ENCODE data around the gene SNX21.
A peak's percentile ranks its signal among the peaks of the same experiment; 100 is the strongest.

Gene SNX21

DNA sequence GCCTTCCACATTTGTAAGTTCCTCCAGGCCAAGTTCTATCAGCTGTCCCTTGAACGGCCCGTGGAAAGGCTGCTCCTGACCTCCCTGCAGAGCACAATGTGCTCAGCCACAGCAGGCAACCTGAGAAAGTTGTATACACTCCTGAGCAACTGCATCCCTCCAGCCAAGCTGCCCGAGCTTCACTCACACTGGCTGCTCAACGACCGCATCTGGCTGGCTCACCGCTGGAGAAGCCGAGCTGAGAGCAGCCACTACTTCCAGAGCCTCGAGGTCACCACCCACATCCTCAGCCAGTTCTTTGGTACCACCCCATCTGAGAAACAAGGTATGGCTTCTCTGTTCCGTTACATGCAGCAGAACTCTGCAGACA is 49.5 kb downstream of the SNX21 start:
- DNase-seq = no peak

- no peak for DNase-seq
These were observed 53.2 kb downstream of the SNX21 start for GRCh38 chr20:45886590-45887345.

DNA sequence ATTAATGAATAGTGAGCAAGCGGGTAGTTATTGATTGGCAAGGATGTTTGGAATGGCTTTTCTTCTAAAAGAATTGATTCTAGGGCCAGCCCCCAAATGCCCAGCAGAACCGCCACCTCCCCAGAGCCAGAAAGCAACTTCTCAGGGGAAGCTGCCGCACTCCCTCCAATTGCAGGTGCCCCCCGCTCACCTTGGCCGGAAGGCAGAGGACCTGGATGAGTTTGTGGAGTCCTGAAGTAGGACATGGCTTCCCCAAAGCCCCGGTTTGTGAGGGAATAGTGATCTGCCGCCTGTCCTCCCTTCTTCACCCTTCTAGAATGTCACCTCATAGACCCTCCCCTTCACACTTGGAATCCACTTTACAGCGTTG is 53.7 kb downstream of the SNX21 start, which contains the start of gene SPATA25:
TSS of gene SPATA25 (minus strand) at position 277 of the 370 bp plus-strand sequence. CDS start at position 245, 32 bp downstream.
- DNase-seq = no peak

DNA sequence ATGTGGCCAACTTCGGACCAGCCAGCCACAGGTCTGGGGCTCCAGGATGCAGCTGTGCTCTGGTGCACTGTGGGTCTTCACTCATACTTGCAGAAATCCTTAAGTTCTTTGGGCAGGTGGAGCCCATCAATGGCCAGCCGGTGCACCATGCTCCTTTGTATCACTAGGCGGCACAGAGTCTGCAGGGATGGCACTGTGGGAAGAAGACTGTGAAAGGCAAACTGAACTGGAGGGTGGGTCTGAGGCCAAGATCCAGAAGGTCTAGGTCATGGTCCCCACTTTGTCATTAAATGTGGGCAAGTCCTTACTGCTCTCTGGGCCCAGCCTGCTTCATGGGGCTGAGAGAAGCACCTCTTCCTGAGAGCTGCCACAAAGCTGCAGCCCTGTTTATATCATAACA is 55.1 kb downstream of the SNX21 start:
- no peak for DNase-seq

DNA sequence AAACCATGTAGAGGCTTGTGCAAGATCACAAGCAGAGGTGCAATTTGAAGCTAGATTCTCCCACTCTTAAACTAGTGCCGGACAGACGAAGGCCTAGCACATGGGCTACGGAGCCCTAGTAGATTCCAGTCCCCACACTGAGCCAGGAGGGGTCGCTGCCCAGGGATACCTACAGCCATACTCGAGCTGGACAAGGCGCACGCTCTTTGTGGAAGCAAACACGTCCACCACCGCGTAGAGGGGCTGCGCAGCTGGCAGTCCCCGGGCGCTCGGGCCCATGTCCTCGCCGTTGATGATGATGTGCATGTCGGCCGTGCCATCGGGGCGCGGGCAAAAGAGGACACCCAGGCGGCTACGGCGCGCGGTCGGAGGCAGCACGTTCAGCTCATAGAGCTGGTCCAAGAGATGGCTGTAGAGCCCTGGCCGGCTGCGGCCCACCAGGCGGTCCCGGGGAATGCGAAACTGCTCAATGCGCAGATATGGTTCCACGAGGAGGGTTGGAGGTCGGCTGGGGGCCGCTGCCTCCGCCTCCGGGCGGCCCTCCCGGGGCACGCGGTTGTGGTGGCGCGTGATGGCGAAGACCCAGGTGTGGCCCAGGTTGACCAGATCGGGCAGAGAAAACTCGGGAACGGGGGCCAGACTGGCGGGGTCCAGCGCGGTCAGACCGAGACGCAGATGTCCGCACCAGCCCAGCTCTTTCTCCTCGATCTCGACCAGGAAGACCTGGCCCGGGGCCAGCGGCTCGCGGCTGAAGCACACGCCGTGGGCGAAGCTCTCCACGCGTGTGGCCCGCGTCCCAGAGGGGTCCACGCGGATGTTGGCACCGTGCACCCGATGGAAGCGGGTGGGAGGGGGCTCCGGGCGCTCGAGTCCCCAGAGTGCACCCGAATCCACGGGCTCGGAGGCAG is 56.7 kb downstream of the SNX21 start:
- peak; percentile 56 for DNase-seq

GRCh38 chr20:45890985-45891983 is 57.7 kb downstream of the SNX21 start, which contains the start of the genes CTSA and NEURL2:
Gene CTSA, plus strand, starts transcription at chr20:45891335. Its CDS starts 234 bp downstream, at chr20:45891569.
Gene NEURL2, minus strand, starts transcription at chr20:45891208. Its CDS starts 217 bp downstream, at chr20:45890991.
- peak; percentile 82 for DNase-seq

DNA sequence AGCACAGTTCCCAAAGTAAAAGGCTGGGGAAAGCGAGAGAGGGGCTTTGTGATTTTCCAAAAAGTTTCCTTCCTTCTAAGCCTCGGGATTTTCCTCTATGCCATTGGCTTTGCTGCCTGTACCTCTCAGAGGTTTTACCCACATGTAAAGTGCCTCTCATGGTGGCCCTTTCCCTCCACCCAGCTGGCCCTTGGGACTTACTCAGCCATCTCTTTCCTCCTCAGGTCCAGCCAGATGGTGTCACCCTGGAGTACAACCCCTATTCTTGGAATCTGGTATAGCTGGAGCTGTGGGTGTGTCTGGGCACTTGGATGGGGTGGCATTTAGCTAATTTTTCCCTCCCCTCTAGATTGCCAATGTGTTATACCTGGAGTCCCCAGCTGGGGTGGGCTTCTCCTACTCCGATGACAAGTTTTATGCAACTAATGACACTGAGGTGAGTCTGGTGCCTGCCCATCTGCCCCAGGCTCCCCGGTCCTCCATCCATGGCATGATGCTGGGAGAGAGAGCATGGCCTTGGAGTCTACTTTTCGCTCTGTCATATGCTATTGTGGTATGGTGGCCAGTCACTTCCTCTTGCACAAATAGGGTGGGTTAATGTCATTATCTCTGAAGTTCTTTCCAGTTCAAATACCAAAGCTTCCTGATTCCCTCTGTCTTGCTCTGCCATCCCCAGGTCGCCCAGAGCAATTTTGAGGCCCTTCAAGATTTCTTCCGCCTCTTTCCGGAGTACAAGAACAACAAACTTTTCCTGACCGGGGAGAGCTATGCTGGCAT is 58.6 kb downstream of the SNX21 start:
- DNase-seq = no peak
